K562 (cell line): Measurements from ENCODE around the gene C17orf75. TPM values are rescaled to one million over a fixed set of nuclear protein-coding genes. Genes with fewer than 3 reads are reported as not detected.

Experiments used
- CSDE1 ChIP-seq, 2 experiments: fragments of 450-650 bp; IDR thresholded peaks; 2 replicates each; pipeline ENCODE4 v1.6.1; 2016; ENCODE audit warnings: mild to moderate bottlenecking in 1 of 2
- DPF2 ChIP-seq: fragments of 450-650 bp; IDR thresholded peaks from 2 replicates; pipeline ENCODE4 v1.6.1; 2016
- GABPB2 ChIP-seq: fragments of 250-450 bp; sonication (Bioruptor Pico); conservative IDR thresholded peaks from 2 replicates; pipeline ENCODE4 v1.5.1; 2021; ENCODE audit warnings: mild to moderate bottlenecking
- HDAC2 ChIP-seq: fragments of 450-650 bp; IDR thresholded peaks from 2 replicates; pipeline ENCODE4 v1.6.1; 2016; ENCODE audit warnings: mild to moderate bottlenecking
- MYBL2 ChIP-seq, 2 experiments: fragments of 450-650 bp in 1 of 2; sonication (generic) in 1 of 2; formaldehyde crosslinking in 1 of 2; IDR thresholded peaks; 2 replicates each; pipeline versions ENCODE4 v1.6.1 to v1.8.1; 2017 to 2022; ENCODE audit warnings: borderline replicate concordance in 1 of 2, inconsistent platforms in 1 of 2, low read depth in 1 of 2, mild to moderate bottlenecking in 1 of 2, missing genetic modification reagents in 1 of 2, moderate library complexity in 1 of 2
- NFIC ChIP-seq: fragments of 450-650 bp; IDR thresholded peaks from 2 replicates; pipeline ENCODE4 v1.6.1; 2017; ENCODE audit warnings: mild to moderate bottlenecking, inconsistent platforms
- OTX1 ChIP-seq: fragments of 450-650 bp; formaldehyde crosslinking; IDR thresholded peaks from 2 replicates; pipeline ENCODE4 v1.4.0; 2022; ENCODE audit warnings: mild to moderate bottlenecking
- PHB2 ChIP-seq: fragments of 450-650 bp; IDR thresholded peaks from 2 replicates; pipeline ENCODE4 v1.6.1; 2017; ENCODE audit warnings: low read depth
- U2AF1 ChIP-seq: fragments of 200-400 bp; formaldehyde crosslinking; optimal IDR thresholded peaks from 2 replicates; pipeline ENCODE3; 2017; ENCODE audit warnings: mild to moderate bottlenecking, low read depth, low read length, moderate library complexity
- ZFX ChIP-seq: sonication (generic); formaldehyde crosslinking; IDR thresholded peaks from 2 replicates; pipeline ENCODE4 v1.8.0; 2022; ENCODE audit warnings: mild to moderate bottlenecking, missing genetic modification reagents, moderate library complexity
- polyA plus RNA-seq, 8 experiments: library from polyadenylated mRNA; depleted of rRNA in 4 of 8; stranded (reverse) in 5 of 8; unstranded in 3 of 8; fragments of >200 nt; fragmentation: Nextera tagmentation in 2 of 8; fragmentation: Illumina TruSeq in 1 of 8; extraction: Ambion mirVana in 2 of 8; extraction: Trizol in 1 of 8; gene quantifications; 2 replicates each; pipeline versions ENCODE4 v1.2.1 to v1.2.3, GENCODE V29; 2011 to 2014; ENCODE audit warnings: inconsistent platforms in 1 of 8, missing spikeins in 1 of 8
- total RNA-seq, 7 experiments: library from RNA; depleted of rRNA in 6 of 7; stranded (reverse); fragments of >200 nt in 6 of 7; fragmentation: Illumina TruSeq in 2 of 7; extraction: Trizol in 2 of 7; gene quantifications; 2 replicates each; pipeline versions ENCODE4 v1.2.1 to v1.2.3, GENCODE V29; 2011 to 2021; ENCODE audit warnings: low replicate concordance in 1 of 7
- TF ChIP-seq, protein P1 (sequence below), 2 experiments: fragments of 450-650 bp in 1 of 2; IDR thresholded peaks; 2 replicates each; pipeline ENCODE4 v1.6.1; 2011 to 2017; ENCODE audit warnings: low read depth in 2 of 2, antibody characterized with exemption in 1 of 2, borderline replicate concordance in 1 of 2, low read length in 1 of 2, mild to moderate bottlenecking in 1 of 2, mixed read lengths in 1 of 2; ENCODE audit not compliant: control insufficient read depth in 1 of 2
- TF ChIP-seq, protein P2 (sequence below): sonication (generic); formaldehyde crosslinking; IDR thresholded peaks from 2 replicates; pipeline ENCODE4 v1.8.1; 2022; ENCODE audit warnings: missing genetic modification reagents
- TF ChIP-seq, protein P3 (sequence below), 2 experiments: IDR thresholded peaks; 2 replicates each; pipeline ENCODE4 v1.6.1; 2011; ENCODE audit warnings: borderline replicate concordance in 1 of 2, control low read depth in 1 of 2, low read depth in 1 of 2, low read length in 1 of 2, mild to moderate bottlenecking in 1 of 2, mixed read lengths in 1 of 2, moderate library complexity in 1 of 2; ENCODE audit not compliant: insufficient read depth in 1 of 2, insufficient read length in 1 of 2, poor library complexity in 1 of 2, severe bottlenecking in 1 of 2; ENCODE audit errors: extremely low read depth in 1 of 2
- TF ChIP-seq, protein P4 (sequence below): fragments of 450-650 bp; IDR thresholded peaks from 2 replicates; pipeline ENCODE4 v1.6.1; 2016; ENCODE audit warnings: low read depth, mild to moderate bottlenecking, moderate library complexity

The C17orf75 gene
- total and polyA plus RNA-seq, 9 of the 15 experiments (the other 6 are each of a cell fraction or from before 2014, with no cell fraction given), result 15.5 to 55.7 (median 18.5) TPM

DNA sequence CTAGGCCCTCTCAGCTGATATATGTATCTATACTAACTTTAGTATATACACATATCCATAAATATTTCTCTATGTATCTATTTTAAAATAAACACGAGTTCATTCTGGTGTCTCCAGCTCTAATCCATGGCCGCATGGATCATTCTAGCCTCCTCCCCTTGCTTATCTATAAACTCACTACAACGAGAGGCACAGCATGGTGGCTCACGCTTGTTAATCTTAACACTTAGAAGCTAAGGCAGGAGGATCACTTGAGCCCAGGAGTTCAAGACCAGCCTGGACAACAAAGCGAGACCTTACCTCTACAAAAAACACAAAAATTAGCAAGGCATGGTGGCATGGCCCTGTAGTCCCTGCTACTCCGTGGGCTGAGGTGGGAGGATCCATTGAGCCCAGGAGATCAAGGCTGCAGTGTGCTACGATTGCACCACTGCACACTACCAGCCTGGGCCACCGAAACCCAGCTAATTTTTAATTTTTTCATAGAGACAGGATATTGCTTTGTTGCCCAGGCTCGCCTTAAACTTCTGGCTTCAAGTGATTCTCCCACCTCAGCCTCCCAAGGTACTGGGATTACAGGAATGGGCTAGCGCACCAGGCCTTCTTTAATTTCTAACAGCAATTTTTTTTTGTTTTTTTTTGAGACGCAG is 4.1 kb upstream of the C17orf75 start (continued):
- TF ChIP-seq, protein P1, sequence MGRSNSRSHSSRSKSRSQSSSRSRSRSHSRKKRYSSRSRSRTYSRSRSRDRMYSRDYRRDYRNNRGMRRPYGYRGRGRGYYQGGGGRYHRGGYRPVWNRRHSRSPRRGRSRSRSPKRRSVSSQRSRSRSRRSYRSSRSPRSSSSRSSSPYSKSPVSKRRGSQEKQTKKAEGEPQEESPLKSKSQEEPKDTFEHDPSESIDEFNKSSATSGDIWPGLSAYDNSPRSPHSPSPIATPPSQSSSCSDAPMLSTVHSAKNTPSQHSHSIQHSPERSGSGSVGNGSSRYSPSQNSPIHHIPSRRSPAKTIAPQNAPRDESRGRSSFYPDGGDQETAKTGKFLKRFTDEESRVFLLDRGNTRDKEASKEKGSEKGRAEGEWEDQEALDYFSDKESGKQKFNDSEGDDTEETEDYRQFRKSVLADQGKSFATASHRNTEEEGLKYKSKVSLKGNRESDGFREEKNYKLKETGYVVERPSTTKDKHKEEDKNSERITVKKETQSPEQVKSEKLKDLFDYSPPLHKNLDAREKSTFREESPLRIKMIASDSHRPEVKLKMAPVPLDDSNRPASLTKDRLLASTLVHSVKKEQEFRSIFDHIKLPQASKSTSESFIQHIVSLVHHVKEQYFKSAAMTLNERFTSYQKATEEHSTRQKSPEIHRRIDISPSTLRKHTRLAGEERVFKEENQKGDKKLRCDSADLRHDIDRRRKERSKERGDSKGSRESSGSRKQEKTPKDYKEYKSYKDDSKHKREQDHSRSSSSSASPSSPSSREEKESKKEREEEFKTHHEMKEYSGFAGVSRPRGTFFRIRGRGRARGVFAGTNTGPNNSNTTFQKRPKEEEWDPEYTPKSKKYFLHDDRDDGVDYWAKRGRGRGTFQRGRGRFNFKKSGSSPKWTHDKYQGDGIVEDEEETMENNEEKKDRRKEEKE (IDR thresholded peaks at IDR 0.05; ENCODE audit: borderline replicate concordance in 1 of 2, control insufficient read depth in 1 of 2, low read depth in 2 of 2, low read length in 1 of 2), result no peak
- TF ChIP-seq, protein P2, sequence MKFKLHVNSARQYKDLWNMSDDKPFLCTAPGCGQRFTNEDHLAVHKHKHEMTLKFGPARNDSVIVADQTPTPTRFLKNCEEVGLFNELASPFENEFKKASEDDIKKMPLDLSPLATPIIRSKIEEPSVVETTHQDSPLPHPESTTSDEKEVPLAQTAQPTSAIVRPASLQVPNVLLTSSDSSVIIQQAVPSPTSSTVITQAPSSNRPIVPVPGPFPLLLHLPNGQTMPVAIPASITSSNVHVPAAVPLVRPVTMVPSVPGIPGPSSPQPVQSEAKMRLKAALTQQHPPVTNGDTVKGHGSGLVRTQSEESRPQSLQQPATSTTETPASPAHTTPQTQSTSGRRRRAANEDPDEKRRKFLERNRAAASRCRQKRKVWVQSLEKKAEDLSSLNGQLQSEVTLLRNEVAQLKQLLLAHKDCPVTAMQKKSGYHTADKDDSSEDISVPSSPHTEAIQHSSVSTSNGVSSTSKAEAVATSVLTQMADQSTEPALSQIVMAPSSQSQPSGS (CRISPR knock-in tag), result no peak
- peak; percentile 66 for TF ChIP-seq DPF2
- TF ChIP-seq CSDE1 (IDR thresholded peaks at IDR 0.05), result no peak
- TF ChIP-seq MYBL2 (IDR thresholded peaks at IDR 0.05; ENCODE audit: low read depth), result no peak
- no peak for TF ChIP-seq MYBL2 (CRISPR knock-in tag; IDR thresholded peaks at IDR 0.05; ENCODE audit: borderline replicate concordance)
- 0 out of 2 replicates have a peak, but pooled peaks have one; percentile 31 for TF ChIP-seq HDAC2
- TF ChIP-seq, protein P3, sequence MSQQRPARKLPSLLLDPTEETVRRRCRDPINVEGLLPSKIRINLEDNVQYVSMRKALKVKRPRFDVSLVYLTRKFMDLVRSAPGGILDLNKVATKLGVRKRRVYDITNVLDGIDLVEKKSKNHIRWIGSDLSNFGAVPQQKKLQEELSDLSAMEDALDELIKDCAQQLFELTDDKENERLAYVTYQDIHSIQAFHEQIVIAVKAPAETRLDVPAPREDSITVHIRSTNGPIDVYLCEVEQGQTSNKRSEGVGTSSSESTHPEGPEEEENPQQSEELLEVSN (IDR thresholded peaks at IDR 0.05; ENCODE audit: borderline replicate concordance in 1 of 2, extremely low read depth in 1 of 2, insufficient read depth in 1 of 2, insufficient read length in 1 of 2, low read depth in 1 of 2, low read length in 1 of 2, poor library complexity in 1 of 2, severe bottlenecking in 1 of 2), result peak; percentile 14 to 32
- TF ChIP-seq, protein P4, sequence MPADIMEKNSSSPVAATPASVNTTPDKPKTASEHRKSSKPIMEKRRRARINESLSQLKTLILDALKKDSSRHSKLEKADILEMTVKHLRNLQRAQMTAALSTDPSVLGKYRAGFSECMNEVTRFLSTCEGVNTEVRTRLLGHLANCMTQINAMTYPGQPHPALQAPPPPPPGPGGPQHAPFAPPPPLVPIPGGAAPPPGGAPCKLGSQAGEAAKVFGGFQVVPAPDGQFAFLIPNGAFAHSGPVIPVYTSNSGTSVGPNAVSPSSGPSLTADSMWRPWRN, result no peak
- TF ChIP-seq NFIC, result no peak
- TF ChIP-seq OTX1 (CRISPR knock-in tag), result no peak
- TF ChIP-seq PHB2, result no peak
- no peak for TF ChIP-seq ZFX (CRISPR knock-in tag)
- no peak for TF ChIP-seq GABPB2 (CRISPR knock-in tag)
- no peak for TF ChIP-seq U2AF1
- TF ChIP-seq, all 486 proteins: peak for 24
